HepG2 (cell line): ENCODE data around the gene HPS6. TPM values are rescaled to one million over a fixed set of nuclear protein-coding genes. Genes with fewer than 3 reads are reported as not detected.

ENCODE experiments used
- ADNP ChIP-seq: sonication (generic); formaldehyde crosslinking; IDR thresholded peaks from 2 replicates; pipeline ENCODE4 v1.4.0; 2020; ENCODE audit warnings: missing genetic modification reagents
- CBX1 ChIP-seq: IDR thresholded peaks from one replicate; pipeline ENCODE4 v1.6.1; 2016; ENCODE audit warnings: antibody characterized with exemption, low read depth
- ELF4 ChIP-seq: sonication (generic); formaldehyde crosslinking; IDR thresholded peaks from 2 replicates; pipeline ENCODE4 v1.5.0; 2020; ENCODE audit warnings: missing genetic modification reagents, mild to moderate bottlenecking, moderate library complexity, borderline replicate concordance
- HNRNPL ChIP-seq: fragments of 200-400 bp; formaldehyde crosslinking; IDR thresholded peaks from 2 replicates; pipeline ENCODE4 v1.6.1; 2017; ENCODE audit warnings: mild to moderate bottlenecking, low read depth, low read length
- KAT8 ChIP-seq: IDR thresholded peaks from 2 replicates; pipeline ENCODE4 v1.6.1; 2016; ENCODE audit warnings: missing genetic modification reagents, missing compliant biosample characterization
- MED13 ChIP-seq: sonication (generic); formaldehyde crosslinking; IDR thresholded peaks from 2 replicates; pipeline ENCODE4 v1.5.0; 2020; ENCODE audit warnings: missing genetic modification reagents
- MTF2 ChIP-seq: sonication (generic); formaldehyde crosslinking; IDR thresholded peaks from 2 replicates; pipeline ENCODE4 v1.5.0; 2020; ENCODE audit warnings: missing genetic modification reagents, borderline replicate concordance
- MYNN ChIP-seq: sonication (generic); formaldehyde crosslinking; IDR thresholded peaks from 2 replicates; pipeline ENCODE4 v1.4.0; 2020; ENCODE audit warnings: mild to moderate bottlenecking, low read depth, missing genetic modification reagents
- PHF5A ChIP-seq: IDR thresholded peaks from one replicate; pipeline ENCODE4 v1.6.1; 2018; ENCODE audit warnings: low read depth, missing genetic modification reagents; ENCODE audit not compliant: unreplicated experiment
- SUZ12 ChIP-seq: fragments of 150-350 bp; IDR thresholded peaks from 2 replicates; pipeline ENCODE4 v1.6.1; 2014; ENCODE audit warnings: low read depth, low read length
- TRIM24 ChIP-seq: sonication (generic); formaldehyde crosslinking; IDR thresholded peaks from 2 replicates; pipeline ENCODE4 v1.8.0; 2022; ENCODE audit warnings: mild to moderate bottlenecking, missing genetic modification reagents
- ZNF263 ChIP-seq: sonication (generic); formaldehyde crosslinking; IDR thresholded peaks from 2 replicates; pipeline ENCODE4 v1.4.0; 2020; ENCODE audit warnings: missing genetic modification reagents
- ZNF335 ChIP-seq: sonication (generic); formaldehyde crosslinking; IDR thresholded peaks from 2 replicates; pipeline ENCODE4 v1.4.0; 2020; ENCODE audit warnings: missing genetic modification reagents
- ZNF557 ChIP-seq: sonication (generic); formaldehyde crosslinking; IDR thresholded peaks from 2 replicates; pipeline ENCODE4 v1.4.0; 2020; ENCODE audit warnings: missing genetic modification reagents
- ZNF713 ChIP-seq: sonication (generic); formaldehyde crosslinking; IDR thresholded peaks from 2 replicates; pipeline ENCODE4 v1.4.0; 2020; ENCODE audit warnings: mild to moderate bottlenecking, missing genetic modification reagents
- polyA plus RNA-seq, 8 experiments: library from polyadenylated mRNA; depleted of rRNA in 3 of 8; stranded (reverse) in 7 of 8; unstranded in 1 of 8; fragments of >200 nt; fragmentation: Illumina TruSeq in 4 of 8; extraction: Trizol in 4 of 8; gene quantifications; 2 replicates each; pipeline versions ENCODE4 v1.2.1 to v1.2.3, GENCODE V29; 2011 to 2016; ENCODE audit warnings: low read depth in 4 of 8, missing spikeins in 1 of 8, mixed read lengths in 1 of 8; ENCODE audit not compliant: insufficient read depth in 1 of 8
- total RNA-seq, 5 experiments: library from RNA; depleted of rRNA; stranded (reverse); fragments of >200 nt; fragmentation: Illumina TruSeq; extraction: Trizol; gene quantifications; 2 replicates each; pipeline ENCODE4 v1.2.3, GENCODE V29; 2016; ENCODE audit warnings: low read depth in 1 of 5
- TF ChIP-seq, protein P1 (sequence below): sonication (generic); formaldehyde crosslinking; IDR thresholded peaks from 2 replicates; pipeline ENCODE4 v1.4.0; 2020; ENCODE audit warnings: missing genetic modification reagents
- TF ChIP-seq, protein P2 (sequence below), 2 experiments: sonication (generic) in 1 of 2; formaldehyde crosslinking in 1 of 2; IDR thresholded peaks; 2 replicates each; pipeline versions ENCODE4 v1.4.0 to v1.6.1; 2018 to 2020; ENCODE audit warnings: missing genetic modification reagents in 2 of 2, borderline replicate concordance in 1 of 2, low read depth in 1 of 2, mild to moderate bottlenecking in 1 of 2, missing biosample characterization in 1 of 2
- TF ChIP-seq, protein P3 (sequence below): sonication (generic); formaldehyde crosslinking; IDR thresholded peaks from 2 replicates; pipeline ENCODE4 v1.5.1; 2020; ENCODE audit warnings: missing genetic modification reagents, mild to moderate bottlenecking, borderline replicate concordance
- TF ChIP-seq, protein P4 (sequence below): fragments of 450-650 bp; IDR thresholded peaks from 2 replicates; pipeline ENCODE4 v1.6.1; 2017; ENCODE audit warnings: mild to moderate bottlenecking

The HPS6 gene
- total and polyA plus RNA-seq, 2 of the 13 experiments (the other 11 are each of a cell fraction or from before 2014, with no cell fraction given), result 2.9 to 14.9 TPM

DNA sequence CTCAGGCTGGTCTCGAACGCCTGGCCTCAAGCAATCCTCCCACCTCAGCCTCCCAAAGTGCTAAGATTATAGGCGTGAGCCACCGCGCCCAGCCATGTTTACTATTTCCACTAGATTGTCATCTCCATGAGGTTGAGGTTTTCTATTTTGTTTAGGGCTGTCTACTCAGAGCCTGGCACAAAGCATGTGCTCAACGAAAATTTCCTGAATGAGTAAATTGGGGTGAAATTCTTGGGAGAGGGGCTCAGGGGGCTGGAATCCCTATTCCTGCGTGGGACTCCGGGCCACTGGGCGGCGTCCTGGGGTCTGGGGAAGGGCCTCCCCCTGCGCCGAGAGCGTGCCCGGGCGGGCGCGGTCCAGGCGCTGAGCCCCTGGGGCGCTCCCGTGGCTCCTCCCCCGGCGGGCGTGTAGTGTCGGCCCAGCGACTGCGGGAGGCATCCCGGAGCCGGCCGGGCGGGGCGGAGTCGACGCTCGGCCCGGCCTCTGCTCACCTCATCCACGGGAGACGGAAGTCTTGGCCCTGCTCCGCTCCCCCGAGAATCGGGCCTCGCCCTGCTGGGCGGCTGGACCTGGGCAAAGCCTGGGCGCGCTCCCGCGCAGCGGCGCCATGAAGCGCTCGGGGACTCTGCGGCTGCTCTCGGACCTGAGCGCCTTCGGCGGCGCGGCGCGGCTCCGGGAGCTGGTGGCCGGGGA lies at the start of gene HPS6 (continued):
- TF ChIP-seq TRIM24 (CRISPR knock-in tag) (no peak), KAT8 (CRISPR knock-in tag) (peak; percentile 91), MTF2 (no peak), ZNF335 (CRISPR knock-in tag) (no peak), ELF4 (peak; percentile 80; the same call in 1 of the 2 replicates), MYNN (CRISPR knock-in tag) (no peak), SUZ12 (no peak), ZNF713 (CRISPR knock-in tag) (no peak), CBX1 (no peak), ADNP (CRISPR knock-in tag) (no peak; the same call in 1 of the 2 replicates), ZNF263 (CRISPR knock-in tag) (peak; percentile 61; the same call in 1 of the 2 replicates), PHF5A (CRISPR knock-in tag) (no peak), ZNF557 (CRISPR knock-in tag) (no peak), MED13 (CRISPR knock-in tag) (no peak), HNRNPL (no peak)
- TF ChIP-seq, protein P1, sequence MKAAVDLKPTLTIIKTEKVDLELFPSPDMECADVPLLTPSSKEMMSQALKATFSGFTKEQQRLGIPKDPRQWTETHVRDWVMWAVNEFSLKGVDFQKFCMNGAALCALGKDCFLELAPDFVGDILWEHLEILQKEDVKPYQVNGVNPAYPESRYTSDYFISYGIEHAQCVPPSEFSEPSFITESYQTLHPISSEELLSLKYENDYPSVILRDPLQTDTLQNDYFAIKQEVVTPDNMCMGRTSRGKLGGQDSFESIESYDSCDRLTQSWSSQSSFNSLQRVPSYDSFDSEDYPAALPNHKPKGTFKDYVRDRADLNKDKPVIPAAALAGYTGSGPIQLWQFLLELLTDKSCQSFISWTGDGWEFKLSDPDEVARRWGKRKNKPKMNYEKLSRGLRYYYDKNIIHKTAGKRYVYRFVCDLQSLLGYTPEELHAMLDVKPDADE (CRISPR knock-in tag), result no peak
- TF ChIP-seq, protein P2, sequence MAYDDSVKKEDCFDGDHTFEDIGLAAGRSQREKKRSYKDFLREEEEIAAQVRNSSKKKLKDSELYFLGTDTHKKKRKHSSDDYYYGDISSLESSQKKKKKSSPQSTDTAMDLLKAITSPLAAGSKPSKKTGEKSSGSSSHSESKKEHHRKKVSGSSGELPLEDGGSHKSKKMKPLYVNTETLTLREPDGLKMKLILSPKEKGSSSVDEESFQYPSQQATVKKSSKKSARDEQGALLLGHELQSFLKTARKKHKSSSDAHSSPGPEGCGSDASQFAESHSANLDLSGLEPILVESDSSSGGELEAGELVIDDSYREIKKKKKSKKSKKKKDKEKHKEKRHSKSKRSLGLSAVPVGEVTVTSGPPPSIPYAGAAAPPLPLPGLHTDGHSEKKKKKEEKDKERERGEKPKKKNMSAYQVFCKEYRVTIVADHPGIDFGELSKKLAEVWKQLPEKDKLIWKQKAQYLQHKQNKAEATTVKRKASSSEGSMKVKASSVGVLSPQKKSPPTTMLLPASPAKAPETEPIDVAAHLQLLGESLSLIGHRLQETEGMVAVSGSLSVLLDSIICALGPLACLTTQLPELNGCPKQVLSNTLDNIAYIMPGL (CRISPR knock-in tag; IDR thresholded peaks at IDR 0.05; ENCODE audit: borderline replicate concordance in 1 of 2, low read depth in 1 of 2), result peak; percentile 64 to 86; a peak in 2 of 4 replicates
- TF ChIP-seq, protein P3, sequence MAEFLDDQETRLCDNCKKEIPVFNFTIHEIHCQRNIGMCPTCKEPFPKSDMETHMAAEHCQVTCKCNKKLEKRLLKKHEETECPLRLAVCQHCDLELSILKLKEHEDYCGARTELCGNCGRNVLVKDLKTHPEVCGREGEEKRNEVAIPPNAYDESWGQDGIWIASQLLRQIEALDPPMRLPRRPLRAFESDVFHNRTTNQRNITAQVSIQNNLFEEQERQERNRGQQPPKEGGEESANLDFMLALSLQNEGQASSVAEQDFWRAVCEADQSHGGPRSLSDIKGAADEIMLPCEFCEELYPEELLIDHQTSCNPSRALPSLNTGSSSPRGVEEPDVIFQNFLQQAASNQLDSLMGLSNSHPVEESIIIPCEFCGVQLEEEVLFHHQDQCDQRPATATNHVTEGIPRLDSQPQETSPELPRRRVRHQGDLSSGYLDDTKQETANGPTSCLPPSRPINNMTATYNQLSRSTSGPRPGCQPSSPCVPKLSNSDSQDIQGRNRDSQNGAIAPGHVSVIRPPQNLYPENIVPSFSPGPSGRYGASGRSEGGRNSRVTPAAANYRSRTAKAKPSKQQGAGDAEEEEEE (CRISPR knock-in tag), result no peak
- TF ChIP-seq, protein P4, sequence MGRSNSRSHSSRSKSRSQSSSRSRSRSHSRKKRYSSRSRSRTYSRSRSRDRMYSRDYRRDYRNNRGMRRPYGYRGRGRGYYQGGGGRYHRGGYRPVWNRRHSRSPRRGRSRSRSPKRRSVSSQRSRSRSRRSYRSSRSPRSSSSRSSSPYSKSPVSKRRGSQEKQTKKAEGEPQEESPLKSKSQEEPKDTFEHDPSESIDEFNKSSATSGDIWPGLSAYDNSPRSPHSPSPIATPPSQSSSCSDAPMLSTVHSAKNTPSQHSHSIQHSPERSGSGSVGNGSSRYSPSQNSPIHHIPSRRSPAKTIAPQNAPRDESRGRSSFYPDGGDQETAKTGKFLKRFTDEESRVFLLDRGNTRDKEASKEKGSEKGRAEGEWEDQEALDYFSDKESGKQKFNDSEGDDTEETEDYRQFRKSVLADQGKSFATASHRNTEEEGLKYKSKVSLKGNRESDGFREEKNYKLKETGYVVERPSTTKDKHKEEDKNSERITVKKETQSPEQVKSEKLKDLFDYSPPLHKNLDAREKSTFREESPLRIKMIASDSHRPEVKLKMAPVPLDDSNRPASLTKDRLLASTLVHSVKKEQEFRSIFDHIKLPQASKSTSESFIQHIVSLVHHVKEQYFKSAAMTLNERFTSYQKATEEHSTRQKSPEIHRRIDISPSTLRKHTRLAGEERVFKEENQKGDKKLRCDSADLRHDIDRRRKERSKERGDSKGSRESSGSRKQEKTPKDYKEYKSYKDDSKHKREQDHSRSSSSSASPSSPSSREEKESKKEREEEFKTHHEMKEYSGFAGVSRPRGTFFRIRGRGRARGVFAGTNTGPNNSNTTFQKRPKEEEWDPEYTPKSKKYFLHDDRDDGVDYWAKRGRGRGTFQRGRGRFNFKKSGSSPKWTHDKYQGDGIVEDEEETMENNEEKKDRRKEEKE, result no peak
